ENCODE measurements around the gene IL6.

DNA sequence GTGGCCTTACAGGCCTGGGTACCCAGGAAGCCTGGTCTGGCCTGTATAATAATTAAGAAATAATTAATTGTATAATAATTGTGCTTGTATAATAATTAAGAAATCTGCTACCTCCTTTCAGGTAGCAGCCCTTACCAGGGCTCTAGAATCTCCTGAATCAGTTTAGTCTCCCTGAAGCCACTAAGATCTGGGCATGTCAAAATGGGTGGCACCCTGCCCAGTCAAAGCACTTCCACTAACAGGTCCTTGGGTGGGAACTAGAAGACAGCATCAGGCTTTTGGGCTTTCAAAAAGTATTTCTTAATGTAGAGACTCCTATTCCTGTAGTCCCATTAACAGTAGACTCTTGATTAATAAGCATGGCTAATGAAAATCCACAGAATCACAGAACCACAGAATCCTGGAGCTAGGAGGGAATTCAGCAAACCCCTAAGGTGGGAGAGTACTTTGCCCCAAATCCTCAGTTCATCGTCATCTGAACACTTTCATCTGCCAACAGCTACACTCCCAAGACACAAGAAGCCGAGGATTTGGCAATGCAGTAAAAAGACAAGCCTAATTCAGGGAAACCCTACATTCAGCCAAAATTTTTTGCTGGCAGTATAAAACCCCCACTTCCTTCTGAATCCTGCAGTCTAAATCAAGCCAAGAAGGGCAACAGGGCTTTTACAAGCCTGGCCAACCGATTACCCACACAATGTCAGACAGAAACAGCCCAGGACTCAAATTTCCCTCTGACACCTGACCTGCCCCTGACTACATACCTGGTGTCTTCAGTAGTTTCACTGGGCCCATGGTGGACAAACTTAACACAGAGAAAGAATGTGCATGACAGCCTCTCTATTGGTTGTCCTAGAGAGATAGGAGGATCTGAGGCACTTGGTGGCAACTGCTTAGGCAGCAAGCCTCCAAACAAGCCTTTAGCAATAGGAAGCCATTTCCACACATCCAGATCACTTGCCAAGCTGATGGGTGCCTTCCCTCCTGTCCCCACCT is 5.9 kb upstream of the IL6 start:
- TF ChIP-seq, protein P1, sequence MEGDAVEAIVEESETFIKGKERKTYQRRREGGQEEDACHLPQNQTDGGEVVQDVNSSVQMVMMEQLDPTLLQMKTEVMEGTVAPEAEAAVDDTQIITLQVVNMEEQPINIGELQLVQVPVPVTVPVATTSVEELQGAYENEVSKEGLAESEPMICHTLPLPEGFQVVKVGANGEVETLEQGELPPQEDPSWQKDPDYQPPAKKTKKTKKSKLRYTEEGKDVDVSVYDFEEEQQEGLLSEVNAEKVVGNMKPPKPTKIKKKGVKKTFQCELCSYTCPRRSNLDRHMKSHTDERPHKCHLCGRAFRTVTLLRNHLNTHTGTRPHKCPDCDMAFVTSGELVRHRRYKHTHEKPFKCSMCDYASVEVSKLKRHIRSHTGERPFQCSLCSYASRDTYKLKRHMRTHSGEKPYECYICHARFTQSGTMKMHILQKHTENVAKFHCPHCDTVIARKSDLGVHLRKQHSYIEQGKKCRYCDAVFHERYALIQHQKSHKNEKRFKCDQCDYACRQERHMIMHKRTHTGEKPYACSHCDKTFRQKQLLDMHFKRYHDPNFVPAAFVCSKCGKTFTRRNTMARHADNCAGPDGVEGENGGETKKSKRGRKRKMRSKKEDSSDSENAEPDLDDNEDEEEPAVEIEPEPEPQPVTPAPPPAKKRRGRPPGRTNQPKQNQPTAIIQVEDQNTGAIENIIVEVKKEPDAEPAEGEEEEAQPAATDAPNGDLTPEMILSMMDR (IDR thresholded peaks at IDR 0.05): no peak
- TF ChIP-seq EZH2 (IDR thresholded peaks at IDR 0.05; ENCODE audit: borderline replicate concordance, insufficient read depth, low read depth, low read length, poor library complexity, severe bottlenecking): no peak

Measured in B cell (primary cell).